Activated CD4-positive, alpha-beta T cell treated with anti-CD3 and anti-CD28 coated beads, Interleukin-10, Interleukin-2, amounts not matched to agents 100 ng/mL and 50 ng/mL, durations not matched to agents 16 hours and 8 hours (primary cell): ENCODE data around the gene CXCL12.
A peak's percentile ranks its signal among the peaks of the same experiment; 100 is the strongest.

Experiments
- DNase-seq: peaks from one replicate; pipeline ENCODE4 v3.0.0-alpha.2; 2020

The CXCL12 gene

DNA sequence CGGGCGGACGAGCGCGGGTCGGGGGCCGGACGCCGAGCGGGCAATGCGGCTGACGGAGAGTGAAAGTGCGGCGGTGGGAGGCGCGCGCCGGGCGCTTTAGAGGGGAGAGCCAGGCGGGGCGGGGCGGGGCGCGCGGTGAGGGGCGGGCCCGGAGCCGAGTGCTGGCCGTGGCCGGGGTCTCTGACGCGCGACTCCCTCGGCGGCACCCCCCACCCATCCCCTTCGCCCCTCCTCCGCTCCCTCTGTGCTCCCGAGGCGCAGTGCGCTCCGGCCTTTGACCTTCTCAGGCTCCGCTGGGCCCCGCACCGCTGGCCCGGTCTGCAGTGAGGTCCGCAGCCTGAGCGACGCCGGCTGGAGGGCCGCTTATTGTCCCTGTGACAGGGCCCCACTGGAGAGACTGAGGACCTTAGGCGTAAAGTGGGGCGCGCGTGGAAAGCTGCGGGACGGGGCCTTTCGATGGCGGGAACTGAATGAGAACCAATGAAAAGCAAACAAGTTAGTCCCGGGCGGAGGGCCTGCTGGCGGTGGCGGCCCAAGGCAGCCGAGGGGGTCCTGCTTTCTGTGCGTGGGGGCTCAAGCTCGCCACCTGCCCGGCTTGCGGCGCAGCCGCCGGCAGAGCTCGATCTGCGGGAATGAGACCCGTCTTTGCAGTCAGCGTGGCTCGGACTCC, at the start of gene CXCL12:
Gene CXCL12, minus strand, starts transcription at position 72 of the 670 bp plus-strand sequence. CDS start 92 bp downstream, outside the sequence.
- peak; percentile 14 for DNase-seq

DNA sequence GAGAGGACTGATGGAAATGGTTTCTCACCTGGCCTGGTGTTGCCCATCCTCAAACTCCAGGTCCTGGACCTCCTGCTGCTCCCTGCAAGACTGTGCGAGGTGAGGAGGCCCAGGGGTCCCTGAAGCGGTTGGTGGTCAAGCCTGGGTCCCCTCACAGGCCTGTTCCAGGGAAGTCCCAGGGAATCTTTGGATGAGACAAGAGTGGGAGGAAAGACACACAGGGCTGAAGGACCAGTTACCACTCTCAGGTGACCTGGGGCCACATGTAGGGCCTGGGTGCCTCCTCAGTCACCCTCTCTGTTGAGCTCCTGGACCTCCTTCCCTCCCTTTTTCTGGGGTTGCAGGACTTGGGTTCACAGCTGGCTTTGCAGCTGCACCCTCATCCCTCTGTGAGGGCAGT, 42.6 kb upstream of the CXCL12 start:
- DNase-seq = no peak

DNA sequence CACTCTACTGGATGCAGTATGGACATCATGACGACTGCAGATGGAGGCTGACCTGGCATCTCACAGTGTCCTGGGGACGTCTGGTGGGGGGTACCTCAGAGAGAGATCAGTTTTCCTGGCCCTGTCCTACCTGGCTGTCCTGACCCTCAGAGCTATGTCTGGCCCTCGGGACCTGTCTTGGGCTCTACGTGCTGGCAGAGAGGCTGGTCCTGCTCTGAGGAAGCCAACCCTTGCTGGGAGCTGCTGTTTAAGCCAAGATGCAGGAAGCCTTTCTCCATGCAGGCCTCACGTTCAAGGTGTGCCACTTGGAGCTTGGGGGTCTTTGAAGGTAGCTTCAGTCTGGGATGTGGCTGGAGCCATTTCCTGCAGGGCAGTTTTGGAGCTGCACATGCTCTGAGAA, 42.1 kb upstream of the CXCL12 start:
- no peak for DNase-seq

DNA sequence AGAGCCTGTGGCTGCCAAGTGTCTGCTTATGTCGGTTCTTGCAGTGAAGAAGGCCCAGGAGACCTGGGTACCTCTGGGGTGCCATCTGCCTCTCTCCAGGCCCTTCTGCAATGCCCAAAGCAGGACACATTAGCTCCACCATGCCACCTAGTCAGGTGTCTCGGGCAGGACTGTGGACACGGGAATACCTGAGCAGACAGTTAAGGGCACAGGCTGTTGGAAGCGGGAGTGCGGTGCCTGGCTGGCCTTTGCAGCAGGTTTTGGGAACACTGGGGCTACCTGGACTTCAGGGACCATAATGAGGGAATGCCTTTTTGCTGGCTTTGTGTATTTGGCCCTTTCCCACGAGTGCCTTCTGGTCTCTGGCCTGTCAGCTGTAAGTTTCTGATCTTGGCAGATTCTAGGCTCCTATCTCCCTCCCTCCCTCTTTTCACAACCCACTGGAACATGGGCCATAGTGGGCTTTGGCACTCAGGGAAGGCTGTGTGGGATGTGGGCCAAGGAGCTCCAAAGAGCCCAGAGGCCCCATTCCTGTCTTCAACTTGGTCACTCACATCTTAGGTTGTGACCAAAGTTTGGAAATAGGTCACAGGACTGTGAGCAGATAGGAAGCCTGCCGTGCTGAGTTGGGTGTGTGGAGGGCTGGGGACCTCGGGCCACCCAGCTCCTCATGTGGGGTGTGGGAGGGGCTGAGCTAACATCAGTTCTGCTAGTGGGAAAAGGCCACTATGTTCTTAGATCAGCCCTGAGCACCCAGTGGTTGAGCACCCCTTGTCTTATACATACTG, 41.5 kb upstream of the CXCL12 start:
- DNase-seq = no peak

DNA sequence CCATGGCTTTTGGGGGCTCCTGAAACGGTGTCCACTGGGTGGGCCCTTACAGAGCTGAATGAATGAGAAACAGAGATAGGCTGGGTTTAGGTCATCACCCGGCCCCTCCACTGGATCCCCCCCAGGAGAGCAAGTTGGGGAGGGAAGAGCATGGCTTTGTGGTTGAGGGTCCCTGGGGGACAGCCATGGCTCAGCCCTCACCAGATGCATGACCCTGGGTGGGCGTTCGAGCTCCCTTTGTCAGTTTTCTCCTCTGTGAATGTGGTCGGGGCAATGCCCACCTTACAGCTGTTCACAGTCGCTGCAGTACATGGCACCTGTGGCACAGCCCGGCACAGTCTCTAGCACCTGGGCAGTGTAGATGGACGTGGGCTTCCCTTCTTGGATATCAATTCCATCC, 40.6 kb upstream of the CXCL12 start:
- DNase-seq = no peak

DNA sequence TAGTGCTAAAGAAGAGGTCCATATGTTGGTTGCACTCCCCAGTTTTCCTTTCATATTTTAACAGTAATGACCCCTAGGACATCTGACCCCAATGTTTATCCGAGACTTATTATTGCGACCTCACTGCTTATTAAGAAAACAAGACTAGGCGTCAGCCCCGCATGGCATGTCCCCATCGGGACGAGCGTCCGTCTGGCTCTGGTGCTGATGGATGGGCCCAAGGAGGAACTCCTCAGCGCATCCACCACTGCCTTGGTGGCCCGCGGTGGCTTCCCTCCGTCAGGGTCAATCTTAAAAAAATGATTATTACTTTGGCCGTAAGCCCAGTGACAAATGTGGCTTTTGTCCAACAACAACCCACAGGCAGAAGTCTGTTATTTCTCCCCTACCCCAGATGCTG, 40.1 kb upstream of the CXCL12 start:
- no peak for DNase-seq

DNA sequence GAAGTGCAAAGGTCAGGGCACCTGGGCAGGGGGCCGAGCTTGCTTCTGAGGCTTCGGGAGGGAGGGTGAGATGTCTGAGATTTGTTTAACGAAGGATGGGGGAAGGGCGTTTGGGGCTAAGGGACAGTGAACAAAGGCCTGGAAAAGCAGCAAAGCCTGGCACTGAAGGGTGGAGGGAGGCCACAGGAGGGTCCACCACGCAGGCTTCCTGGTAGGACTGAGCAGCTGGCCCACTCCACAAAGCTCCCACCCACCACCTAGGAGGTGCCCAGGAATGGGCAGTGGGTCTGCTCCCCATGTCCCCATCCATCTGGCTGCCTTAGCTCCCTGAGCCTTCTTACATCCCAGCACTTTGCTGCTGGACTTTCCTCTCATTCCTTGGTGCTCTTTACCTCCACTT, 39.4 kb upstream of the CXCL12 start:
- DNase-seq = no peak

DNA sequence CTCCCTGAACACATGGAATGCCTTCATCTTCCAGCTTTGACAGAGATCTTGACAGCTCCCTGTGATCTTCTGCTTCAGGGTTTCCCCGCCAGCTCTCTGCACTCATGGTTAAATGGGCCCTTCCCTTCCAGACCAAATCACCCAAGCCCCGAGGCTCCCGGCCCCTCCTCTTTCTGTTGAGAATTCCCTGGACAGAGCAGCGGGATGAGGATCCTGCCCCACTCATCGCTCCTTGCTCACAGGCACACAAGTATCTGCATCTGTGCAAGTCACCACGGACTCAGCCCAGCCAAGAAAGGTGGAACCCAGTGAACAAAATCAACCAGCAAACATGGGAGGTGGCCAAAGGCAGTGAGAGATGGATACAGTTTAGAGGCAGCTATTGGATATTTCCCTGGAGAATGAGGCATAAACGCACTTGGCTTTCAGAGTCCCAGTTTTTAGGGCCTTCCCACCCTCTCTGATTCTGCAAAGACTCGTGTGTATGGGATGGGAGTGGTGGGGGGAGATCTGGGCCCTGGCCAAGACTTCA, 37.7 kb upstream of the CXCL12 start:
- no peak for DNase-seq

DNA sequence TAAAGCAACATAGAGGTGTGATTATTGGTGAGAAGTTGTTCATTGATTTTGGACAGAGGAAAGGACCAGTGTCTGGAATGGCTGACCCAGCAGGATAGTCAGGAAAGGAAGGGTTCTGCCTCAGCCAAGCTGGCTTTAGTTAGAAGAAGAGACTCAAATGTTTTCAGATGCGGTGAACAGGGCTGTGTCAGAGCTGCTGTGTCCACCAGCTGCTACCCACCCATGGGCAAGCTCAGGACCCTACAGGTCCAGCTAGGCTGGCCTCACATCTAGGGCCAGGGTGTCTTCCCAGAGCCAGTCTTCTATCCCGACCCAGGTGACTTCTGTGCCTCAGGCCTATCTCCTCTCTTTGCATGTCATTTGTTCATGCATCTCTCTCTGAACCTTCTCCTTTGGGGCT, 37.3 kb upstream of the CXCL12 start:
- no peak for DNase-seq

DNA sequence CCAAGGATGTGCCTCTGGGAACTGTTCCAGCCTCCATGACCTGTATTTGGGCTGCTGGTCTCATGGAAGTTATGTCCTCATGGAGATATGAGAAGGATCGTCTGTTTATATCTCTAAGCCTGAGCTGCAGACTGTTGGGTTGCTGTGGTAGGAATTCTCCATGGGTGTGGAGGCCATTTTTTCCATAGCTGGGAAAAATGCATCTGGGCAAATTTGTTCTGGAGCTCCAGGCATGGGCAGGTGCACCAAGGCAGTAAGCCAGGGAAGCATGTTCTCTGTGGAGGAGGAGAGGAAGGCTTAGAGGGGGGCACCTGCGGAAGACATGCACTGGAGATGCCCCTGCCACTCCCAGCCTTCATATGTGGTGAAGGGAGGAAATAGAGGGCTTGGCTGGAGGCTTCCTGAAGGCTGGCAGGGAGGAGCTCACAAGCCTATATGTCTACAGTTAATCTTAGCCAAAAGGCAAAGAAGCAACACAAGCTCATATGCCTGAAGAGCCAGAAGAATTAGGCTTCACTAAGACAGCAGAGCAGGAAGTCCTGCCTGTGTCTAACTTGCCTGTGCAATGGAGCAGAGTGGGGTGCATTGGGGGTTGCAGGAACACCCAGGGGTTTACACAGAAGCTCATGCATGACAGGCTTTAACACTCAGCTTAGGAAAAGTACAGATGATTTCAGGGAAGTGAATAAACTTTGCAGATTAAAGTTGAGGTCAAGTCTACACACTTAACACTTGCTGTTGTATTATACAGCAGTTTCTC, 35.1 kb upstream of the CXCL12 start:
- no peak for DNase-seq

DNA sequence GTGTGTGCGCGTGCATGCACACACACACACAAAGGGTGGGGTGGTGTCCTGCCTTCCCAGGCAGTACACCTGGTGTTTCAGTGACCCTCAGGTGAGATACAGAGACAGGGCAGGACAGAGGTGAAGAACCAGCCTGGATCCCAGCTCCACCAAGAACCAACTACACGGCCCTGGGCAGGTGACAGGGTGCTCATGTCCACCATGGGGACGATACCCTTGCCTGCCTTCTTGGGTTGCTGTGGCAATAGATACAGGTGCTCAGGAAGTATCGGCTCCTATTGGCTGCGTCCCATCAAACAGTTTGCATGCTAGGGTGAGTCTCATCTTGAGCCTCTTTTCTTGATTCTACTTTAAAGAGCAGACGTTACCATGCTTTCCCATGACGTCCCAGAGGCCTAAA, 33.7 kb upstream of the CXCL12 start:
- no peak for DNase-seq

DNA sequence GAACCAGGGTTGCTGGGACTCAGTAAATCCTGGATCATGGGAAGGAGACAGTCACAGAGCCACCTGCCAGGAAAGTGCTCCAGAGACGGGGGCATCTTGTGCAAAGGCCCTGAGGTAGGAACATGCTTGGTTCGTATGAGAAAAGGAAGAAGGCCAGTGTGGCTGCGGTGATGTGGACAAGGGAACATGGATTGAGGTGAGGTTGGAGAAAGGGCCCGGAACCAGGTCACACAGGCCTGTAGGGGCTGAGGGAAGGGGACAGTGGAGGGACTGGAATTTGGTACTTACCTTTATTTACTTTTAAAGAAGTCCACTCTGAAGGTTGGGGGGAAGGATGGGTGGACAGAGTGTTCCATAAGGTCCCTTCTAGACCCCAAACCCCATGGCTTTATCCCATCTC, 32.9 kb upstream of the CXCL12 start:
- DNase-seq = no peak

DNA sequence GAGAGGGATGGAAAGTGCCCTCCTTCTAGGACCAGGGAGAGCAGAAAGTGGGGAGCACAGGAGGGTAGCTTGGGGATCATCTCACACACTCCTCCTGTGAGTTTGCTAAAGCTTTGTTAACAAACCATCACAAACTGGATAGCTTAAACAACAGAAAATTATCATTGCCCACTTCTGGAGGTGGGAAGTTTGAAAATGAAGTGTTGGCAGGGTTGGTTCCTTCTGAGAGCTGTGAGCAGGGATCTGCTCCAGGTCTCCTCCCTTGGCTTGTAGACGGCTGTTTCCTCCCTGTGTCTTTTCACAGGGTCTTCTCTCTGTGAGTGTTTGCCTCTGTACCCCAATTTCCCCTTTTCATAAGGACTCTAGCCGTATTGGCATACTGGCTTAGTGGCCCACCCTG, 32.0 kb upstream of the CXCL12 start:
- no peak for DNase-seq

DNA sequence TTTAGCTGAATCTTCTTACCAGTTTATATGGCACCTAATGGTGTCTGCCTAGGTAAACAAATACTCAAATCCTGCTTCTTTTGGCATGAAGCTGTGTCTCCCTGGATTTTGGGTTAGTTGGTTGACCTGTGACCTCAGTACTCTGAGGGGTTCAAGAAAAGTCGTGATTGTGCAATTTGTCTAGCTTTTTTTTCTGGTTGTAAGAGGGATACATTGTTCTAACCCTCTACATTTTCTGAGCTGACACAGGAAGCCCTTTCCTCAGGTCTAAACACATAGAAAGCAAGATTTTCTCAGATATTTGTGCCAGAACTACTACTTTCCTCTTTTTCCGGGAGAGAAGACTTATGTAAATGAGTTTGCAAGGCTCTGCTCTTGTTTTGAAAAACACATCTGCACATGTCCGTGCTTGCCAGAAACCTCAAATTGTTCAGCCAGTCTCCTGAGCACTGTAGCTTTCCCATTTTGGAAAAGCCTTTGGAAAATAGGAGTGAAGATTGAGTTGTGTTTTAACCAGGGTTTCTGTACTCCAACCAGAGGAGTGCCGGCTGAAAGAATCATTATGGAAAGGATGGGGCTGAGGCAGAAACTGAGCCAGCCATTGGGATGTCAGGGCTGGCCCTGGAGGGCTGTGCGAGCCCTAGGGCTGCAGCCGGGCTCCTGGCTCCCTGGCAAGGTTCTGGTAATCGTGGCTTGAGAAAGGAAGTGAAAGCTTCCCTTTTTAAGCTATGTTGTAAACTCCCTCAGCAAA, 31.3 kb upstream of the CXCL12 start:
- no peak for DNase-seq

DNA sequence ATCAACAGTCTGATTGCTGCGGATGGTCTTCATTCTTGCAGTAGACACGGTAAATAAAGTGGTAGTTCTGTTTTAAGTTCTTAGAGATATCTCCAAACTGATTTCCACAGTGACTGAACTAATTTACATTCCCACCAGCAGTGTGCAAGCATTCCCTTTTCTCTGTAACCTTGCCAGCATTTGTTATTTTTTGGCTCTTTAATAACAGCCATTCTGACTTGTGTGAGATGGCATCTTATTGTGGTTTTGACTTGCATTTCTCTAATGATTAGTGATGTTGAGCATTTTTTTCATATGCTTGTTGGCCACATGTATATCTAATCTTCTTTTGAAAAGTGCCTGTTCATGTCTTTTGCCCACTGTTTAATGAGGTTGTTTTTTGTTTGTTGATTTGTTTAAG, 30.2 kb upstream of the CXCL12 start:
- DNase-seq = no peak

DNA sequence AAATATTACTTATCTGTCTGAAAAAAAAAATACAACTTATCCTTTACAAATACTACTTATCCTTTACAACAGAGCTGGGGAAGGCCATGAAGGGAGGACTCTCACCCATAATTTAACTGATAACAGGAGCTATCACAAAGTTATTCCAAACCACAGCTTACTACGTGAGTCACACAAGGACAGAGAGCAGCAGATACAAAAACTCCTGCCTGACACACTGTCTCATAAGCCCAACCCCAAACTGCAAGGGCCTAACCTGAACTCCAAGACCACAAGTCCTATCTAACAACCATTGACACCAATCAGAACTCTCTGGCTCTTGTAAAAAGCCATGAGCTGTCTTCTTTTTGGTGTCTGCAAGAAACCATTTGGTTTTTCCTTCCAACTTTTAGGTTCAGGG, 28.5 kb upstream of the CXCL12 start:
- no peak for DNase-seq

DNA sequence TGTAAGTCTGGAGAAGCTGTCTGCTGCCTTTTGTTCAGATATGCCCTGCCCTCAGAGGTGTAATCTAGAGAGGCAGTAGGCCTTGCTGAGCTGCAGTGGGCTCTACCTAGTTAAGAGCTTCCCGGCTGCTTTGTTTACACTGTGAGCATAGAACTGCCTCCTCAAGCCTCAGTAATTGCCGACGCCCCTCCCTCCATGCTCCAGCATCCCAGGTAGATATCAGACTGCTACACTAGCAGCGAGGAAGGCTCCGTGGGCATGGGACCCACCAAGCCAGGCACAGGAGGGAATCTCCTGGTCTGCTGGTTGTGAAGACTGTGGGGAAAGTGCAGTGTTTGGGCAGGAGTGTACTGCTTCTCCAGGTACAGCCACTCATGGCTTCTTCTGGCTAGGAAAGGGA, 26.4 kb upstream of the CXCL12 start:
- DNase-seq = no peak

DNA sequence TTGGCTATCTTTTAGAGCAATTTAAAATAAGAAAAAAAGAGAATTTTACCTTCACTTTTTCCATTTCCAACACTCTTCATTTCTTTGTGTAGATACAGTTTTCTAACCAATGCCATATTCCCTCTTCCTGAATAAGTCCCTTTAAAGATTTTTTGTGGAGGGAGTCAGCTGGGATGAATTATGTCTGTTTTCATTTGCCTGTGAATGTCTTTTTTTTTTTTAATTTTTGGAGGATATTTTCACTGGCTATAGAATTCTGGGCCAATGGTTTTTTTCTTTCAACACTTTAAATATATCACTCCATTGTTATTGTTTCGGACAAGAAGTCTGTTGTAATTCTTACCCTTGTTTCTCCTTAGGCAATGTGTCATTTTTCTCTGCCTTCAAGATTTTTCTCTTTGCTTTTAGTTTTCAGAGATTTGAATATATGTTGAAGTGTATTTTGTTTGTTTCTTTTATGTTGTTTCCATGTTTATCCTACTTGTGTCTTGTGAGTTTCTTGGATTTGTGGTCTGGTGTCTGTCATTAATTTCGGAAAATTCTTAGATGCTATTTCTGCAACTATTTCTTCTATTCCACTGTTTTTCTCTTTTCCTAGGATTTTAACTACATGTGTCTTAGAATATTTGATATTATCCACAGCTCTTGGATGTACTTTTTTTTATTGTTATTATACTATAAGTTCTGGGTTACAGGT, 20.0 kb upstream of the CXCL12 start:
- DNase-seq = no peak

DNA sequence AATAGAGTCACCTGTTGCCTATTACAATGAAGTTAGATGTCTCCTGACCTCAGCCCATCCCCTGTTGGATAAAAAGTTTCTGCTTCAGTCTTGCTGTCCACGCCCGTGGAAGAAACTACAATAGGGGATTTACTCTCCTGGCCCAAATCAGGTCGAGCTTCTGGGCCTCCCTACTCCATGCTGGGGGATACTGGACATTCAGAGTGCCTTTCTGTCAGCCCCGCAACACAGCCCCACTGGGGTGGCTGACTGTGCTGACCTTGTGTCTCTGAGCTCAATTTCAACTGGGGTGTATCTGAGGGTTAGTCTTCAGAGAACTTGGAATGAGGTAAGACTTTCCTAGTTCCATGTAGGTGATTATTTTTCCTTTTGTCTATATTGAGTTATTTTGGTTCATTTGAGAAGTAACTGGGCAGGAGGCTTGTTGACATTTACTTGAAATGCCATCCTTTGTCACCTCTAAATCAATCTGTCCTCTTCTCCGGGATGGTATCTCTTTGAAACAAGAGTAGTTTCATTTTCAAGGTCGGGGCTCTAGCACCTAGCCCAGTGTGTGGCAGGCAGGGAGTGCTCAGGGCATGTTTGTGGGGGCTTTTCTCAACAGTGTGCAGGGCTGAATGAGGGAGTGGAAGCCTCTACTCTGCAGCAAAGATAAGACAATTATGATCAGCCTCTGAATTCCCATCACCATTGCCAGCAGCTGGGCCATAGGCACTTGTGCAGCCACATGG, 17.7 kb upstream of the CXCL12 start:
- DNase-seq = no peak

DNA sequence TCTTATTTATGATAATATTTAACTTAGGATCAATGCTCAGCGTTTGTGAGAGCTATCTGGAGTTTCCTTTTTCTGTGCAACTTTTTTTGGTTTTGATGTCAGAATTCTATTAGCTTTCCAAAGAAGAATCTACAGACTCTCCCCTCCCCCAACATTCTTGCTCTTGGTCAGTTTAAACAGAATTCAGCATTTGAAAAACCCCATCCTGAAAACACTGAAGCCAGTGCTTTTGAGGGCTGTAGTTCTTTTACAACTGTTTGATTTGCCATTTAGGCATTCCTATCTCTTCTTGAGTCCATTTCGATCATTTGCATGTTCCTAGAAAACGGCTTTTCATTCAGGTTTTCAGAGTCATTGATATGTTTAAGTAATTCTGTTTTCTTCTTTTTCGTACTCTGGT, 15.6 kb upstream of the CXCL12 start:
- DNase-seq = no peak

DNA sequence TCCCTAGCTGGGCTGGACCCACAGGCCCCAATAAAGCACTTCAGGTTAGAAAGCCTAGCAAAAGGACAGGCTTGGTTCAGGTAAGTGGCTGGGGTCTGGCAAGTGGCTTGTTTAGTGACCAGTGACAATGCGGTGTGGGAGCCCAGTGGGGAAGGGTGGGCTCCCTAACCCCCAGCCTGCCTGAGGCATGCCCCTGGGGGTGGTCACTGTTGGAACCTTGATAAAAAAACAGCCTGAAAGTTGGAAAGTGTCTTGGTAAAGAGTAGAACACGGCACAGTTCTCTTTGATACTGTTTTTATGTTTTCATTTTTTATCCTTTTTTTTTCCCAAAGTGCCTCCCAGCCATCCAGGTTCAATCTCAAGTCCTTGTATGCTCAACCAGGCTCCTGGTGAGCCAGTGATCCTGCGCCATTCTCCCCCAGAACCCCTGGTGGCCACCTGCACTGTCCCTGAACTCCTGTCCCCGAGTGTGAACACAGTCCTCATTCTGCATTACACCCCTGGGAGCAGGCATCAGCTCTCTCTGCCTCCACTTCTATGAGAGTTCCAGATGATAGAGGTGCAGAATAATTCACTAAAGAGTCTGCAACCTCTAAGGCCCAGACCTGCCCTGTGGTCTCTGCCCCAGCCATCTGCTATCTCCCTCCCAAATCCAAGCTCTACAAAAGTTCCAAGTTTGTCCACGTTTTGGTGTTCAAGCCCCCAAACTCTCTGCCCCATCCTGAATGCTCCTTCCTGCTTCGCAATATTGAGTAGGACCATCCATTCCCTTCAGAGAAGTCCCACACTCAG, 15.0 kb upstream of the CXCL12 start:
- no peak for DNase-seq
